Anterior cingulate cortex (tissue), 58 donors: ENCODE measurements around the gene INTS6.
"Not testable (repeated sequence)": the region's sequence is repeated elsewhere in the genome, so short reads cannot be mapped to it uniquely, and the experiment has no call there.

Experiments used
- DNase-seq, 58 donors: peaks; one replicate each; lab custom pipeline; 2025; lab: John Stamatoyannopoulos, UW

INTS6 gene

DNA sequence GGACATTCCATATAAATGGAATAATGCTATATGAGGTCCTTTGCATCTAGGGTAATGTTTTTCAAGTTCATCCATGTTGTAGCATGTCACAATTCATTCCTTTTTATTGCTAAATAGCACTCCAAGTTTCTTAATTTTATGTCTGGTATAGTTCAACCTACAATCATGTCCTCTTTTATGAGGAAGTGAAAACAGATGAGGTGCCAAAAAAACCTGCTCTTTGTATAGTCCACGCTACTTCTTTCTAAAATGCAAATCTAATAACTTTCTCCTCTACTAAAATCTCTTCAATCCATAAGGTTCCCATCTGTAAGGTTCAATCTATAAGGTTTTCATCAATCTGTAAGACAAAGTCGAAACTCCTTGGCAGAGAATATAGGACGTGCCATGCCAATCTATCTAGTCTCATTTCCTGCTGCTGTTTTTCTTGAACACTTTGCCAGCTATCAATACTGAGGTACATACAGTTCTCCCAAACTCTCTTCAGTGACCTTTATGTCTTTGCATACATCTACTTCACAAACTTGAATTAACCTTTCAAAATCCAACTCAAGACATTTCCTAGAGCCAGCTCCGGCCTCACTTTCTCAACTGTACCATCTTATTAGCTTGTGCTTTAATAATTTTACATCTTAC is 33.7 kb downstream of the INTS6 start:
- no peak for DNase-seq

GRCh38 chr13:51417716-51418115 is 35.1 kb downstream of the INTS6 start:
- DNase-seq, result no peak

GRCh38 chr13:51416107-51416506 is 36.7 kb downstream of the INTS6 start:
- DNase-seq, result no peak

GRCh38 chr13:51415339-51415738 is 37.5 kb downstream of the INTS6 start:
- not testable (repeated sequence) for DNase-seq

DNA sequence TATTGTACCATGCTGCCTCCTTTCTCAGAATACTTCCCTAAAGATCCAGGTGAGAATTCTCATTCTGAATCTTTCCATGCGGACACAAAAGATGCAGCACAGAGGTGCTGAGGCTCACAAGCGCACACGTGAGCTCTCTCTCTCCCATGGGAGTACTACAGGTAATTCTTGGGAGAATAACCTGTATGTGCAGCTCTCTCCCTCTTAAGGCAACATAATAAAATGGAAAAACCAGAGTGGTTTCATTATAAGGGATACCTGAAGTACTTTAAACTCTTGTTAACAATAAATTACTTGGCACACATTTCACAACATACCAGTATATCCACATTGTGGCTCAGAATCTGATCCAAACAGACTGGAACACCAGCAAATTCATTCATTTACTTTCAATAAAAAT is 40.4 kb downstream of the INTS6 start:
- no peak for DNase-seq

DNA sequence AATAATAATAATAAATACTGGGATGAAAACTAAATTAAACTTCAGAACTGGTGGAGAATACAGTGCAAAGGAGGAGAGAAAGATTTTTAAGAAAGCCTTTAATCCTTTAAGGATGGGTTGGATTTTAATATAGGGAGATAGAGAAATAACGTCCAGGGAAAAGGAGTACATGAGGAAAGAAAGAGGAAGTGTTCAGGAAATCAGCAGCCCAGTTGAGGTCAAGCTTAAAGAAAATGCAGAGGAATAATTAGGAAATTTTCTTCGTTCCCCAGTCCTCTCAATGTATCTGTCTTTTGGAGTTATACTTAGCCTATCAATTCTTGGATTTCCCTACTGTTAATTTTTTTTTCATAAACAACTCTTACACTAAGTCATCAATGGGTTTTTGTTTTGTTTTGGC is 47.7 kb downstream of the INTS6 start:
- no peak for DNase-seq

GRCh38 chr13:51397262-51397941 is 55.4 kb downstream of the INTS6 start:
- DNase-seq, result peak in 9 of 58 donors; percentile 0 to 33 (median 1)

GRCh38 chr13:51396352-51396751 is 56.5 kb downstream of the INTS6 start:
- DNase-seq, result no peak

DNA sequence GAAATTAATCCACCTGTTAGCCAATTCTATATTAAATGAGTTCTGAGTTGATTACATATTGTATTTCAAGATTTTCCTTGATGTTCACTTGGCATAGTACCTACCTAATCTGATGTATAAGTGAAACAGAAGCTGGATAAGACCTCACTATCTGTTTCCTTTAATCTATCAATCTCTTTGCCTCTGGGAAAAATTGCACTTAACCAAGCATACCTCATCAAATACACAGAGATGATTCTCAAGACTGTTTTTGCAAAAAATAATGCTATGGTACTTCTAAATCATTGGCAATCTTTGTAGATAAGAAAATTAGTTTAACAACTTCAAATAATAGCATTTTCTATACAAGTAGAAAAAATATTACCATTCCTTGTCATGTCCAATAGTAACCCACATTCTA is 58.1 kb downstream of the INTS6 start:
- DNase-seq, result no peak

- DNase-seq, result no peak
Measured at GRCh38 chr13:51385114-51385513, 67.7 kb downstream of the INTS6 start.

DNA sequence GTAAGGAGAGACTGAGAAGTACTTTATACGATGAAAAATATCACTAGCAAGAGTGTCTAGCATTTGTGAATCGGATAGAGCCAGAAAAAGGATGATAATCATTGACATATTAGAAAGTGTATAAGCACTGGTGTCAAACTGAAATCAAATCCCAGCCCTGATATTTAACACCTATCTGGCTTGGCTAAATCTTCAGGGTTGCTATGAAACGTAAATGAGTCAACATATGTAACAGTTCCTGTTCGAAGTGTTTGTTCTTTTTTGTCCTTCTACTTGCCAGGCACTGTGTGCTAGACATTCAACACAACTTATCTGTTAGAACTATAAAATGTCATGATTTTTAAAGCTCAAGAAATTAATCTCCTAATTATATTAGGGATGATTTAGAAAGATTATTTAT is 72.6 kb downstream of the INTS6 start:
- no peak for DNase-seq

GRCh38 chr13:51373451-51373850 is 79.4 kb downstream of the INTS6 start:
- DNase-seq, result no peak

DNA sequence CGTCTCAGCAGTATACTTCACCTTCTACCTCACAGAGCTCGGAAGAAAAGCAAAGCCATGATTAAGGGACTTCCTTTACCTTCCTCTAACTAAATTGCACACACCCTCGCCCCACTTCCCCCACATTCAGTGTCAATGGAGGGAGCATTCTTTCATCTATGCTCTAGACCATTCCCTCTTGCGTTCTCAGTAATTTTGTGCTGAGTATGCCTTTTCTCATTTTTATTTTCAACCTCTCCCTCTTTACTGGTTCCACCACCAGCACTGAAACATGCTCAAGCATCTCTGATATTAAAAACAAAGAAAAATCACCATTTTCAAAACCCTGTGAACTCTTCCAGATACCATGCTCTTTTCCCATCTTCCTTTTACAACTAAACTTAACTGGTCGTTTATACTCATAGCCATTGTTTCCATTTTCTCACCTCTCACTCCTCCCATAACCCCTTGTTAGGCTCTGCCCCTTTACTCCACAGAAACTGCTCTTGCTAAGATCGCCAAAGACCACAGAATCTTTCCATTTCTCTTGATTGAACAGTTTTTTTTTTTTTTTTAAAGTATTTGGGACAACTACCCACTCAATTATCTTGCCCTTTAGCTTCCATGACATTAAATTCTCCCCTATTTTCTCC is 81.0 kb downstream of the INTS6 start:
- no peak for DNase-seq

- no peak for DNase-seq
Measured at GRCh38 chr13:51370811-51371210, 82.0 kb downstream of the INTS6 start.

- DNase-seq, result no peak
Measured at GRCh38 chr13:51370116-51370515, 82.7 kb downstream of the INTS6 start.

GRCh38 chr13:51364404-51365008 is 88.3 kb downstream of the INTS6 start:
- DNase-seq, result no peak

DNA sequence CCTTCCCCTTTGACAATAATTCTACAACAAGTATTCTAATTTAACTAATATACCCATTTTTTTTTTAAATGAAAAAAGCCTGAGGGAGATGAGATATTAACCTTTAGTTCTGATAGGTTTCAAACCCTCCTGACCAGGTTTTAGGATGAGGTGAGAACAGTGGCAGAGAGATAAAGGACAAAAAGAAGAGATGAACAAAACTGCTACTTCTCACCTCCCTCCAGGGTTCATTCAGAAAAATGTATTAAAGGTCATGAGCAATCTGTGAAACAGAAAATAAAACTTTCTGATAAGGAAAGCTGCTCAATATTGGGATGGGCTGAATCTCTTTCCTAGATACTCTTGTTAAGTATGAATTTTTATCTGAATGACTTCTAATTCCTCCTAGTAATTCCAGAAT is 89.2 kb downstream of the INTS6 start:
- no peak for DNase-seq

- no peak for DNase-seq
Measured at GRCh38 chr13:51361106-51361505, 91.7 kb downstream of the INTS6 start.

- DNase-seq, result no peak
Measured at GRCh38 chr13:51360489-51360888, 92.3 kb downstream of the INTS6 start.

DNA sequence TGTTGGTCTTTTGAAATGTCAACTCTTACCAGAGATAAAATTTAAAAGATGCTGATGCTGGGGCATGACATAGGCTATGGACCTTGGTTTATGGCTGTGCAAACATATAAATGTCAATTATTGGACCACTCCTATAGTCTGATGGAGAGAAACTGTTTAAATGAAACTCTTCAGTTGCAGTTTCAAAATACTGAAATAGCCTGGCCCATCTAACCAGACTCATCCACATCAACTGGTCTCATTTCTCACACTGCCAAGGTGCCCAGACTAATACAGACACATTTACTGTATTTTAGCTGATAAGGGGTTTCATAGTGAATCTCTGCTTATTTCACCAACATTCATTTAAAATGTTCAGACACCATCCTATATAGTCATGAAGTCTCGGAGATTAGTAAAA is 93.5 kb downstream of the INTS6 start:
- DNase-seq, result no peak

DNA sequence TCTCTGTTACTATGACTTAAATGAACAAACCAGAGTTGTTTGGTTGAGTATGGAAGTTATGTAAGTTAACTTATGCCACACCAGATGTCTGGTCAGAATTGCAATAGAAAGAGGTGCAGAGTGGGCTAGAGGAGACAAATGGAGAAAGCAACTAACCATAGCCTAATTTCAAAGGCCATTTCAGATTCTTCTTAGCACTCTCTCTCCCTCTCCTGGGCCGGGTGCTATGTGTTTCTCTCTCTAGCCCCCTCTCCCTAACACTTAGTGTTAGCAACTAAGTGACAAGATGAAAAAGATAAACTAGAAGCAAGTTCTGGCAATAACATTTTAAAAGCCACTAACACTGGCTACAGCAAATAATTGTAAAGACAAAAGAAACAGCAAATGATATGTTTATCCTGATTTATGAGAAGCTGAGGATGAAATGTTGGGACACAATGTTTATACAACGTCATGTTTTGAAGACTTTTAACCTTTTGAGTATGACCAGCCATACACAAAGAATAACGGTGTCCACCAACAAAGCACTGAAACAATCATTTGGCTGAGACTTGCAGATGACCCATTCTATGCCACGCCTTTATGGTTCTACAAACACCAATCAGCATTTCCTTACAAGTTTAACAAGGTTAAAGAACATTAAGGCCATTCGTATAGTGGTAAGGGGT is 94.8 kb downstream of the INTS6 start:
- peak in 2 of 58 donors; percentile 17 to 20 for DNase-seq
